Astrocyte (in vitro differentiated cells and primary cell): ENCODE measurements around the gene CAMK1D. TPM values are rescaled to one million over a fixed set of nuclear protein-coding genes. Genes with fewer than 3 reads are reported as not detected.

Experiments
- DNase-seq: peaks from one replicate; pipeline ENCODE4 v3.0.0-alpha.2; 2010; ENCODE audit warnings: low read depth
- FAIRE-seq: peaks from 2 replicates; lab custom pipeline; 2011; peaks lifted over from hg19 to GRCh38; lab: Jason Lieb, UNC
- H2AFZ ChIP-seq: 2 replicates; pipeline ENCODE4 v1.6.0; 2012; ENCODE audit warnings: low read depth, low read length, inconsistent platforms
- H3K27ac ChIP-seq: 2 replicates; pipeline ENCODE4 v1.5.1; 2011; ENCODE audit warnings: low read depth, low read length, inconsistent platforms
- H3K27me3 ChIP-seq: 2 replicates; pipeline ENCODE4 v1.6.0; 2011; ENCODE audit warnings: low read length, inconsistent platforms; ENCODE audit not compliant: insufficient read depth
- H3K36me3 ChIP-seq: 2 replicates; pipeline ENCODE4 v1.5.1; 2011; ENCODE audit warnings: low read length, inconsistent platforms; ENCODE audit not compliant: insufficient read depth
- H3K4me1 ChIP-seq: 2 replicates; pipeline ENCODE4 v1.5.1; 2011; ENCODE audit warnings: low read length, inconsistent platforms; ENCODE audit not compliant: insufficient read depth
- H3K4me2 ChIP-seq: 2 replicates; pipeline ENCODE4 v1.6.0; 2012; ENCODE audit warnings: low read length, inconsistent platforms
- H3K4me3 ChIP-seq: 2 replicates; pipeline ENCODE4 v1.5.1; 2011; ENCODE audit warnings: low read depth, mild to moderate bottlenecking, low read length, inconsistent platforms; ENCODE audit not compliant: insufficient read depth
- H3K79me2 ChIP-seq: 2 replicates; pipeline ENCODE4 v1.6.0; 2012; ENCODE audit warnings: mild to moderate bottlenecking, low read length, inconsistent platforms; ENCODE audit not compliant: insufficient read depth
- H3K9ac ChIP-seq: 2 replicates; pipeline ENCODE4 v1.6.0; 2012; ENCODE audit warnings: mild to moderate bottlenecking, low read length, inconsistent platforms
- H3K9me3 ChIP-seq: 2 replicates; pipeline ENCODE4 v1.5.1; 2012; ENCODE audit warnings: low read depth, mild to moderate bottlenecking, low read length, inconsistent platforms; ENCODE audit not compliant: insufficient read depth
- H4K20me1 ChIP-seq: 2 replicates; pipeline ENCODE4 v1.6.0; 2012; ENCODE audit warnings: low read length, inconsistent platforms; ENCODE audit not compliant: insufficient read depth
- H3K27ac Mint-ChIP-seq: one replicate; pipeline ENCODE4 v1.8.0; 2021; ENCODE audit warnings: mild to moderate bottlenecking, mixed read lengths; ENCODE audit not compliant: unreplicated experiment
- H3K27me3 Mint-ChIP-seq: one replicate; pipeline ENCODE4 v1.8.0; 2021; ENCODE audit warnings: low read depth, mixed read lengths; ENCODE audit not compliant: unreplicated experiment
- H3K36me3 Mint-ChIP-seq: one replicate; pipeline ENCODE4 v1.8.0; 2021; ENCODE audit warnings: low read depth, mixed read lengths; ENCODE audit not compliant: unreplicated experiment
- H3K4me1 Mint-ChIP-seq: one replicate; pipeline ENCODE4 v1.8.0; 2021; ENCODE audit warnings: low read depth, mixed read lengths; ENCODE audit not compliant: unreplicated experiment
- H3K4me3 Mint-ChIP-seq: one replicate; pipeline ENCODE4 v1.8.0; 2021; ENCODE audit warnings: mild to moderate bottlenecking, moderate library complexity, mixed read lengths; ENCODE audit not compliant: unreplicated experiment
- H3K9me3 Mint-ChIP-seq: one replicate; pipeline ENCODE4 v1.8.0; 2021; ENCODE audit warnings: mild to moderate bottlenecking, mixed read lengths; ENCODE audit not compliant: unreplicated experiment
- CTCF ChIP-seq: IDR thresholded peaks from 2 replicates; pipeline ENCODE4 v1.5.1; 2011; ENCODE audit warnings: low read depth, mild to moderate bottlenecking, inconsistent platforms, low read length, moderate library complexity; ENCODE audit not compliant: insufficient read depth
- EZH2 ChIP-seq: IDR thresholded peaks from 2 replicates; pipeline ENCODE4 v1.6.1; 2012; ENCODE audit warnings: mild to moderate bottlenecking, low read length, inconsistent platforms; ENCODE audit not compliant: insufficient read depth
- total RNA-seq: library from RNA; stranded (reverse); gene quantifications from 2 replicates; pipeline ENCODE4 v1.2.1, GENCODE V29; 2021

The CAMK1D gene
- total RNA-seq, 1 donor from 2014 or later = 23.6 TPM

DNA sequence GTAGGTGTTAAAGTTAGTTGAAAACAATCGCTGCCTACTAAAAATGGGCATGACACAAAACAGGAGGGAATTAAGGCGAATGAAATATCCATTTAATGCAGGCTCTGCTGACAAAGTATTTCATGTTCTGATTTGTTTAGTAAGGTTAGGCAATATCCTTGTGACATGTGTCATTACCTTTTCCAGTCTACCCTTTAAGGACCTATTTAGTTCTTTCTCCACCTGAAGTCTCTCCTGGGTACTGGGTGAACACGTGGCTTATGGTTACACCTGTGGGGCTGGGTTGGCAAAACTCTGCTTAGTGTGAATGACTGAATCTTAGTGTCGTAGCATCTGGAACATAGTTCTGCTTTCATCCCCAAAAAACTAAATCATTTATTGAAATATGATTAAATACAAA lies 338.6 kb downstream of the CAMK1D start:
- H3K9me3 Mint-ChIP-seq = no peaks in the 10 kb centered on the region
- no peak overlapping the region for H3K9ac ChIP-seq

DNA sequence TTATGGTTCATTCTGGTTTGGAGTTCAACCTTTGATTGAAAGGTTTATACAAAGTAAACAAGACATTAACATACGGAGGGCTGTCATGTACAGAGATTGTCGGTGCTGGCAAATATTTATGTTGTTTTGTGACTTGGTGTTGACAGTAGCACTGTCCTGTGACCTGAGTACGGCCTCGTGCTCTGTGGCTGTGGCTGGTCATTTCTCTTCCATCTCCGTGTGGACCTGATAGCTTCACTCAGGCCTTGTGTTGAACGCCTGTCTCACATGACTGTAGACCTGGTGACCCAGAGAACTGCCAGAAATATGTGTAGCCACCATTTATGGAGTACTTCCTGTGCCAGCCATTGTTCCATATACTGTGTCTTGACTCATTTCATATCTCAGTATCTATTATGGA lies 340.5 kb downstream of the CAMK1D start:
- Histone ChIP-seq H3K27me3 (no peaks in the 10 kb centered on the region), H3K79me2 (peaks cover 3% of the 10 kb centered on the region), H3K4me3 (no peak overlapping the region), H2AFZ (no peak overlapping the region), H3K9ac (no peak overlapping the region), H3K36me3 (no peaks in the 10 kb centered on the region), H3K4me2 (no peak overlapping the region), H3K9me3 (no peaks in the 10 kb centered on the region), H4K20me1 (no peaks in the 10 kb centered on the region), H3K27ac (no peak overlapping the region), H3K4me1 (peaks cover 7% of the 10 kb centered on the region)
- Mint-ChIP-seq H3K9me3 (no peaks in the 10 kb centered on the region), H3K27me3 (peaks cover 4% of the 10 kb centered on the region), H3K4me3 (no peak overlapping the region), H3K4me1 (peaks cover 7% of the 10 kb centered on the region), H3K27ac (no peak overlapping the region), H3K36me3 (no peaks in the 10 kb centered on the region)
- no peak for TF ChIP-seq EZH2
- no peak for TF ChIP-seq CTCF
- no peak for DNase-seq
- FAIRE-seq = no peak

More for the DNA sequence above, 338.6 kb downstream of the CAMK1D start:
- no peak overlapping the region for H3K27ac Mint-ChIP-seq
- no peak overlapping the region for H3K4me2 ChIP-seq
- H3K4me1 ChIP-seq = peaks cover 7% of the 10 kb centered on the region
- DNase-seq (no peak), FAIRE-seq (no peak)
- no peak overlapping the region for H3K4me3 ChIP-seq
- H3K4me1 Mint-ChIP-seq = peaks cover 7% of the 10 kb centered on the region
- no peaks in the 10 kb centered on the region for H3K9me3 ChIP-seq
- H3K27me3 Mint-ChIP-seq = peaks cover 4% of the 10 kb centered on the region
- no peaks in the 10 kb centered on the region for H3K36me3 Mint-ChIP-seq
- no peaks in the 10 kb centered on the region for H3K27me3 ChIP-seq
- H2AFZ ChIP-seq = no peak overlapping the region
- TF ChIP-seq EZH2 = no peak
- TF ChIP-seq CTCF = no peak
- no peaks in the 10 kb centered on the region for H4K20me1 ChIP-seq
- no peak overlapping the region for H3K27ac ChIP-seq
- peaks cover 3% of the 10 kb centered on the region for H3K79me2 ChIP-seq
- H3K4me3 Mint-ChIP-seq = no peak overlapping the region
- no peaks in the 10 kb centered on the region for H3K36me3 ChIP-seq

GRCh38 chr10:12690525-12691126 lies 341.3 kb downstream of the CAMK1D start:
- Histone ChIP-seq H3K27me3 (no peaks in the 10 kb centered on the region), H3K9me3 (no peaks in the 10 kb centered on the region), H4K20me1 (no peaks in the 10 kb centered on the region), H3K27ac (no peak overlapping the region), H3K9ac (no peak overlapping the region), H3K4me2 (no peak overlapping the region), H3K79me2 (peaks cover 3% of the 10 kb centered on the region), H3K4me1 (peaks cover under 1% of the 10 kb centered on the region), H2AFZ (no peak overlapping the region), H3K36me3 (no peaks in the 10 kb centered on the region), H3K4me3 (no peak overlapping the region)
- TF ChIP-seq EZH2 = no peak
- TF ChIP-seq CTCF = no peak
- Mint-ChIP-seq H3K9me3 (no peaks in the 10 kb centered on the region), H3K4me1 (peaks cover 4% of the 10 kb centered on the region), H3K4me3 (no peak overlapping the region), H3K36me3 (no peaks in the 10 kb centered on the region), H3K27me3 (peaks cover 4% of the 10 kb centered on the region), H3K27ac (no peak overlapping the region)
- FAIRE-seq (no peak), DNase-seq (no peak)
